AML-193 (cell line): ENCODE measurements around the gene ANO2.

Experiments
- DNase-seq, 2 experiments: peaks; one replicate each; lab custom pipeline; 2025; lab: John Stamatoyannopoulos, UW

Gene ANO2

GRCh38 chr12:5577741-5578140, 367.3 kb downstream of the ANO2 start:
- DNase-seq = no peak

- no peak for DNase-seq
Observed at GRCh38 chr12:5577211-5577612, 367.8 kb downstream of the ANO2 start.

GRCh38 chr12:5575987-5576386, 369.1 kb downstream of the ANO2 start:
- DNase-seq = no peak

GRCh38 chr12:5575232-5575631, 369.8 kb downstream of the ANO2 start:
- DNase-seq = no peak

- DNase-seq = no peak
Observed at GRCh38 chr12:5573390-5573789, 371.7 kb downstream of the ANO2 start.

DNA sequence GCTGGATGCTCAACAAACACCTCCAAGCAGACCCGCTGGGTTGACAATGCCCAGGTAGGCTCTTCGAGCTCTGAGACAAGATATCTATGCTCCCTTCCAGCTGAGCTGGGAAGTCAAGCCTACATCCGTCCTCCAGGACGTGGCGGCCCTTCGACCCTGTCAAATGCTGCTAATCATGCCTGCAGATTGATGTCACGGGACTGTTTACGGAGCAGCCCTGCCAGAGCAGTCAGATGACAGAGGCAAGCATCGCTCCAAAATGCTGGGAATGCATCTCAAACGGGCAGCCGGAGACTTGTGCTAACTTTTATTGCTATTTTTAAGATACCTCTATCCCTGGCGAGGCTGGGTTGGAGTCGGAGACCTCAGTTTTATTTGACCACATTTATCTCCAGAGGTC, 373.9 kb downstream of the ANO2 start:
- no peak for DNase-seq

- no peak for DNase-seq
Observed at GRCh38 chr12:5570416-5570815, 374.6 kb downstream of the ANO2 start.

- no peak for DNase-seq
Observed at GRCh38 chr12:5568325-5568981, 376.6 kb downstream of the ANO2 start.

DNA sequence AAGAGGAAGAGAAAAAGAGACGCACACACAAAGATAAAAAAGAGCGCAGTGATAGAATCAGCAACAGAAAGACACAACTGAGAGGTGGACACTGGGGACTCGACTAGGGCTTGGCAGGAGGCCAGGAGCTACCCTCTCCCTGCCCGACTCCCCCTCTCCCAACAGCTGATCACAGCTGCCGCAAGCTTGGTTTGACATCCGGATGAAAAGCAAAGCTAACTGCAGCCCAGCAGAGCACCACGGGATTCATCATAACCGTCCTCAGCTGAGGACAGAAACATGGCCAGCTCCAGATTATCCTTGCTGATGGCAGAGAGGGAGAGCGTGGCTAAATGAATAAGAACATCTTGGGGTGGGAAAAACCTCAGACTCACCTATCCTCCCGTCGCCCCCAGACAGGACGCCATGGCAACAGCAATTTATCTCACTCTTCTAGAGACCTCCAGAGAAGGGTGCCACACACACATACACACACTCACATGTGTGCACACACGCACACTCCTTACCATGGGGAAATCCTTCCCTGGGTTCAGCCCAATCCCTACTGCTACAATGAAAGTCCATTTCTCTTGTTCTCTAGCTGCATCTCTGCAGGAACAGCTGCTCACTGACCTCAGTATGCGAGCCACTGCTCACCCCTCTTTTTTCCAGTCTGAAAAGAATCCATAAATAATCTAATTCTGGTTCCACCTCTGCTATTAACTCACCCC, 377.9 kb downstream of the ANO2 start:
- no peak for DNase-seq

DNA sequence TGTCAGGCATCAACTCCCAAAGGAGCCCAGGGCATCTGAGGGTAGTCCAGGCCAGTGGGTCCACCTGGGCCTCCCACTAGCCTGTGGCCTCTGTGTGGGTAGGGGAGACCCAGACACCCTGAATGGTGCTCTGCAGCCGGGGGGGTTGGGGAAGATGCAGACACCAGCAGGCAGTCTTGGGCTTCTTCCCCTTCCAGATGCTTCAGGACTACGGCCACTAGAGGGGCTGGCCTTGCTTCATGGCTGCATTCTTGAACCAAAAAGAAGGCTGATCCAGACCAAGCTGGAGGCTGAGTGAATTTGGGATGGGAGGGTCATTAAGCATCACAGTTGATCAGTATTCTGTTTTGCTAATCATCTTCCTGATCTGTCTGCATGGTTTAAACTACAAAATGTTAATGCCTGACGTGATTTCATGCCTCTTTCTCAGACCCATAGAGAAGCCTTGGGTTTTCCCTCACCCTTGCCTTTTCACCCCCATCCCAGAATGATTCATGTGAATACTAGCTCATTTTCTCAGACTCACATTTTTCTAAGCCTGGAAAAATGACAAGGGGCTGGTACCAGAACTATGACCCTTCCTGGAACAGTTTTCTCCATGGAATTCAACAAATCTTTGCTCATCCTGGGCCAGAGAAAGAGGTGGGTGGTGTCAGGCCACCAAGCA, 379.0 kb downstream of the ANO2 start:
- DNase-seq = no peak

DNA sequence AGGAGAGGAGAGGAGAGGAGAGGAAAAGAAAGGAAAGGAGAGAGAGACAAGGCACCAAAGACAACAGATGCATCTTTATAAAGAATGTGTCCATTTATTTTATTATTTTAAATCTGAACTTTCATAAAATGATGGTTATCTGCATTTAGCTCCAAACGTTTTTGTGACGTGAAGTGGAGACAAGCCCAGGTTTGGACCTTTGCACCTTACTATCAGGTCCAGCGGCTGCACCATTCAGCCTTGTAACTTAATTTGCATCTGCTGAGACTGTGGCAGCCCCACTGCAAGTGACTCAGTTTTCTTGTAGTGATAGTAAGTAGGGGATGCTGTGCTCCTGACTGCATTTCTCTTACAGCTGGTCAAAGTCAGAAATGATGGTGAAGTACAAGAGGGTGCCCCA, 382.5 kb downstream of the ANO2 start:
- no peak for DNase-seq

DNA sequence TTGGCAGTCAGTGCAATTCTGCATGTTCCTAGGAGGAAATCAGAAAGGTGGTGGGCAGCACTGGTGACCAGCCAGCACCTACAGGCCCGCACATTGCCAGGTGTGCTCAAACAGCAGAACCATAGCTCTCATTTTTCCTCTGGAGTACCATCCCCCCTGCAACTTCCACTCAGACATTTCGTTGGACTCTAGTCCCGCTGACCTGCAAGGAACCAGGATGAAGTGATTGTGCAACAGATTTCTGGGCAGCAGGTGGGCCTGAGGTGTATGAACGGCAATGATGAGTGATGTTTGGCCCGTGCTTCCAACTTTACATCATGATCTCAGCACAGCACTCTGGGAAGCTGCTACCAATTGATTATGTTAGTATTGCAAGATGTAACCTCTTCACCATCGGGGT, 383.2 kb downstream of the ANO2 start:
- no peak for DNase-seq

GRCh38 chr12:5561057-5561456, 384.0 kb downstream of the ANO2 start:
- no peak for DNase-seq

- DNase-seq = no peak
Observed at GRCh38 chr12:5560265-5560664, 384.8 kb downstream of the ANO2 start.

- no peak for DNase-seq
Observed at GRCh38 chr12:5557906-5558305, 387.2 kb downstream of the ANO2 start.

DNA sequence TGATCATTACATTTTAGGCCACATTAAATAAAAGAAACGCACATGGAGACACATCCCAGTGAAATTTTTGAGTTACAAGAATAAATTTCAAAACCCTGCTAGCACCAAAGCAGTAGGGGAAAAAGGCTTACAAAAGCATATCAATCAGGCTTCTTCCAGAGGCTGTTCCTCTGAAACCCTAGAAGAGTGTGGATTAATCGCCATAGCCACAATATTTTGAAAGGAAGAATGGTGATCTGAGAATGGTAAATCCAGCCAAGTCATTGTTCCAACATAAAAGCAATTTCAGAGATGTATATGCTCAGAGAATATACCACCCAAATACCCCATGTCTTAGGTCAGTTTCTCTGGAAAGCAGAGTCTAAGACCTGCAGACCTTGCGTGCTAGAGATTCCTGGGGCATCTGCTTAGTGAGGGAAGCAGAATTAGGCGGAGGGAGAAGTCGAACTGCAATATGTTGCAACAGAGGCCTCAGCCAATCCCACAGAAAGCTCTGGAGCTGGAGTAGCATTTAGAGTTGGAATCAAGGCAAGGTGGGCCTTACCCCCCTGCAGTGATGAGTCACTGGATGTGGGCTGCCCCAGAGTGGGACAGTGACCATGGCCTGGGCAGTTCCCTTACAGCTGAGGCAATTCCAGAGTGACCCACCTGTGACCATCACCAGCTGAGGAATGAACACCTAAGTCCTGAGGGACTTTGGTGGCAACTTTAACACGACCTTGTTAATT, 387.9 kb downstream of the ANO2 start:
- no peak for DNase-seq

GRCh38 chr12:5556033-5556614, 388.9 kb downstream of the ANO2 start:
- DNase-seq = no peak

- DNase-seq = no peak
Observed at GRCh38 chr12:5554711-5555110, 390.3 kb downstream of the ANO2 start.

DNA sequence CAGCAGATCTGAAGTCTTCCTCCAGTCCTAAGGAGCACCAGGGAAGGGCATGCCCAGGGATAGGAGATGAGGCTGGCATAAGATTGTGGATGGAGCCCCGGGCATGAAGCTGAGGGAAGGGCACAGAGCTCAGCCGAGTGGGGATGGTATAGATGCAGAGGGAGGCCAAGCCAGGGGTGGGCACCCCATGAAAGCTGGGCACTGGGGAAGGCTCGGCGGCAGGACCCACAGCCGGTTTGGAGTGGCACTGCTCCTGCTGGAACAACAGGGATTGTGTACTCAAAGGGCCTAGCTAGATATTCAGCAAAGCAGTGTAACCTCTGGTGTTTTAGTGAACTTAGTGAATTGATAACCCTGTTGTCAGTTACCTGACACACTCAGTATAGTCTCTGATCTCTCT, 396.0 kb downstream of the ANO2 start:
- no peak for DNase-seq

DNA sequence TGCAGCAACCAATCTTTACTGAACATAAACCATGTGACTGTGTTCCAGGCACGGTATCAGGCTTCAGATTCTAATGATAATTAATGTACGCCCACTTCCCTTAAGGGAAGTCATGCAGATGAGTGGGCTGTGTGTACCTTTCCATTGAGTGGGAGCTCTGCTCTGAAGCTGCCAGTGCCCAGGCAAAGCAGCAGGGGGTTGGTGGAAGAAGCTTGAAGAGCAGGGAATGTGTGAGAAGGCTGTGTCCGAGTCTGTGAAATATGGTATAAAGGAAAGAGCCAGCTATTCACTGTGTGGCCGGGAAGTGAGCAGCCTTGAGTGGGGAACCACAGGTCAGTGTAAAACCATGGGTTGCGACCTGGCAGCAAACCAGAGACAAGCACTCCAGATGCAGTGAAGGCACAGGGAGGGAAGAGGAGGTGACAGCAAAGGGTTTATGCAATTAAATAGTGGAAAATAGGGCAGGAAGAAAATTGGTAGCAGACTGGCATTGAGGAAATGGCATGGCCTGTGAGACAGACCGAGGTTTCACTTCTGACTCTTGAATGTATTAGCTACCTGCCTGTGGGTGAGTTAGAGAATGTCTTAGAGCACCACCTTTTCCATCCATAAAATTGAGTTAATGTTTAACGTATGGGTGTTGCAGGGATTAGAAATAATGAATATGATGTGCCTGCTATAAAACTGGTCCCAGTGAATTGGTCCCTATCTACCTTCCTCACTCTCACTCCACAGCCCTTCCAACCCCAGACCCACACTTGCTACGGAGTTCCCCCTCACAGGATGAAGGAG, 396.7 kb downstream of the ANO2 start:
- no peak for DNase-seq

- DNase-seq = no peak
Observed at GRCh38 chr12:5546616-5547015, 398.4 kb downstream of the ANO2 start.

DNA sequence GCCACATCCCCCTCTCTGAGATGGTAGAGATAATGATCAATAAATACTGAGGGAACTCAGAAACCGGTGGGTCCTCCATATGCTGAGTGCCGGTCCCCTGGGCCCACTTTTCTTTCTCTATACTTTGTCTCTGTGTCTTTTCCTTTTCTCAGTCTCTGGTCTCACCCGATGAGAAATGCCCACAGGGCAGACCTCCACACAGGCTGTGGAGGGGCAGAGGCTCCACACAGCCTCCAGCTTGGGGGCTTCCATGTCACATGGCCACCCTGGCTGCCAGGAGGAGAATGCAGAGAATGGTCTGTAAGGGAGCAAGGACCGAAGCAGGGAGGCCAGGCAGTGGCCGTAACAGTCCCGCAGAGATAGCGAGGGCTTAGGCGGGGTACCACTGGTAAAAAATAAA, 407.3 kb downstream of the ANO2 start:
- no peak for DNase-seq
